ENCODE data around the gene CAPN13. TPM values are rescaled to one million over a fixed set of nuclear protein-coding genes. Genes with fewer than 3 reads are reported as not detected.
A peak's percentile ranks its signal among the peaks of the same experiment; 100 is the strongest.

CAPN13 gene
- total and polyA plus RNA-seq, 2 experiments from 2014 or later = 0.50 to 0.94 TPM

GRCh38 chr2:30775833-30776232, 31.4 kb downstream of the CAPN13 start:
- peak overlapping the region; percentile 52; the same call in 1 of the 2 replicates for H2AFZ ChIP-seq
- no peak overlapping the region for H3K4me3 ChIP-seq
- DNase-seq (ENCODE audit: low spot score) (no peak), ATAC-seq (no peak)
- Mint-ChIP-seq H3K4me3 (no peak overlapping the region), H3K27ac (peak overlapping the region; percentile 9; the same call in 1 of the 2 replicates), H3K9me3 (no peaks in the 10 kb centered on the region), H3K36me3 (ENCODE audit: low read depth) (peaks cover 3% of the 10 kb centered on the region; the same call in 1 of the 3 replicates), H3K4me1 (peaks cover 2% of the 10 kb centered on the region; the same call in 1 of the 3 replicates), H3K27me3 (ENCODE audit: insufficient read depth, low read depth, poor library complexity) (peaks cover 2% of the 10 kb centered on the region)
- TF ChIP-seq REST (IDR thresholded peaks at IDR 0.05; ENCODE audit: unreplicated experiment) (no peak), ZNF331 (CRISPR knock-in tag; IDR thresholded peaks at IDR 0.05; ENCODE audit: low read depth) (no peak), JUNB (IDR thresholded peaks at IDR 0.05; ENCODE audit: unreplicated experiment) (no peak), EZH2 (IDR thresholded peaks at IDR 0.05; ENCODE audit: low read depth, unreplicated experiment) (no peak)
- no peaks in the 10 kb centered on the region for H3K27me3 ChIP-seq (ENCODE audit: insufficient read depth)
- H4K20me1 ChIP-seq (replicated peaks; ENCODE audit: insufficient read depth) = no peaks in the 10 kb centered on the region
- H3K27ac ChIP-seq (ENCODE audit: low read depth) = no peak overlapping the region
- H3K4me1 ChIP-seq (ENCODE audit: insufficient read depth) = no peaks in the 10 kb centered on the region
- H3K36me3 ChIP-seq (ENCODE audit: insufficient read depth) = no peaks in the 10 kb centered on the region
- H3K4me2 ChIP-seq = no peak overlapping the region
- H3F3A ChIP-seq (replicated peaks; ENCODE audit: low read depth) = no peaks in the 10 kb centered on the region
- H3K79me2 ChIP-seq (replicated peaks; ENCODE audit: insufficient read depth) = no peaks in the 10 kb centered on the region
- H3K9me2 ChIP-seq (ENCODE audit: insufficient read depth) = peaks cover 7% of the 10 kb centered on the region; the same call in 1 of the 2 replicates

GRCh38 chr2:30772021-30772705, 35.1 kb downstream of the CAPN13 start:
- no peak for TF ChIP-seq EZH2 (IDR thresholded peaks at IDR 0.05; ENCODE audit: low read depth, unreplicated experiment)
- TF ChIP-seq POLR2AphosphoS5 (IDR thresholded peaks at IDR 0.05; ENCODE audit: low read depth) = no peak
- TF ChIP-seq EZH2phosphoT487 (IDR thresholded peaks at IDR 0.05; ENCODE audit: unreplicated experiment) = no peak
- TF ChIP-seq ETS1 (IDR thresholded peaks at IDR 0.05) = no peak
- TF ChIP-seq REST (IDR thresholded peaks at IDR 0.05; ENCODE audit: unreplicated experiment) = no peak
- TF ChIP-seq ZNF331 (CRISPR knock-in tag; IDR thresholded peaks at IDR 0.05; ENCODE audit: low read depth) = no peak
- no peak for TF ChIP-seq STAT1 (IDR thresholded peaks at IDR 0.05; ENCODE audit: unreplicated experiment)
- no peak for TF ChIP-seq NANOG (IDR thresholded peaks at IDR 0.05; ENCODE audit: borderline replicate concordance)
- no peak for TF ChIP-seq CTCF (conservative IDR thresholded peaks at IDR 0.05; ENCODE audit: low read depth in 2 of 2)
- no peak for TF ChIP-seq JUNB (IDR thresholded peaks at IDR 0.05; ENCODE audit: unreplicated experiment)
- TF ChIP-seq ZNF114 (CRISPR knock-in tag; IDR thresholded peaks at IDR 0.05) = no peak
- no peak for TF ChIP-seq CREB1 (CRISPR knock-in tag; IDR thresholded peaks at IDR 0.05; ENCODE audit: low read depth)
- Mint-ChIP-seq H3K36me3 (ENCODE audit: low read depth) (peaks cover 3% of the 10 kb centered on the region; the same call in 1 of the 3 replicates), H3K4me1 (peaks cover 9% of the 10 kb centered on the region), H3K27ac (no peak overlapping the region), H3K9me3 (no peaks in the 10 kb centered on the region; the same call in 2 of the 3 replicates), H3K27me3 (ENCODE audit: insufficient read depth, low read depth, poor library complexity) (peaks cover 4% of the 10 kb centered on the region), H3K4me3 (no peak overlapping the region)
- ATAC-seq (no peak), DNase-seq (ENCODE audit: low spot score) (no peak)
- Histone ChIP-seq H3K9me2 (ENCODE audit: insufficient read depth) (no peaks in the 10 kb centered on the region), H3K4me1 (ENCODE audit: insufficient read depth) (no peaks in the 10 kb centered on the region), H3F3A (replicated peaks; ENCODE audit: low read depth) (no peaks in the 10 kb centered on the region), H3K36me3 (ENCODE audit: insufficient read depth) (no peaks in the 10 kb centered on the region), H3K4me3 (no peak overlapping the region), H4K20me1 (replicated peaks; ENCODE audit: insufficient read depth) (no peaks in the 10 kb centered on the region), H2AFZ (no peak overlapping the region), H3K4me2 (no peak overlapping the region), H3K27me3 (ENCODE audit: insufficient read depth) (no peaks in the 10 kb centered on the region), H3K79me2 (replicated peaks; ENCODE audit: insufficient read depth) (no peaks in the 10 kb centered on the region), H3K27ac (ENCODE audit: low read depth) (no peak overlapping the region)
